ENCODE data around the gene PIK3CD.

Gene PIK3CD

GRCh38 chr1:9767964-9768668 lies 116.6 kb downstream of the PIK3CD start:
- no peaks in the 10 kb centered on the region for H3K9me3 Mint-ChIP-seq
- no peak overlapping the region for H3K4me3 Mint-ChIP-seq
- no peak overlapping the region for H3K27ac Mint-ChIP-seq
- intact Hi-C loops (cut with micrococcal nuclease) = no loop called here
- peaks cover 18% of the 10 kb centered on the region for H3K4me1 Mint-ChIP-seq (ENCODE audit: low read depth)
- H3K36me3 Mint-ChIP-seq (ENCODE audit: low read depth) = peaks cover 42% of the 10 kb centered on the region
- H3K27me3 Mint-ChIP-seq = no peaks in the 10 kb centered on the region

DNA sequence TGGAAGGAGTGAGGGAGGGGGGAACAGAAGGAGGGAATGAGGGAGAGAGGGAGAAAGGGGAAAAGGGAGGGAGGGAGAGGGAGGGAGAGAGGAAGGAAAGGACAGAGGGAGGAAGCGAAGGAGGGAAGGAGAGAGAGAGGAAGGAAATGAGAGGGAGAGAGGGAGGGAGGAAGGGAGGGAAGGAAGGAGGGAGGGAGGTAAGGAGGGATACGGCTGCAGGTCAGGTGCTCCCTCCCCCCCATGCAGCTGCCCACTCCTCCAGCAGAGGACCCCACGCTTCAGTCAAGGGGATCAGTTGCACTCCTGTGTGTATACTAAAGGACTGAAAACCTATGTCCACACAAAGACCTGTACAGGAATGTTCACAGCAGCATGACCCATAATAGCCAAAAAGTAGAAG lies 117.5 kb downstream of the PIK3CD start:
- peaks cover 13% of the 10 kb centered on the region for H3K4me1 Mint-ChIP-seq (ENCODE audit: low read depth)
- H3K36me3 Mint-ChIP-seq (ENCODE audit: low read depth) = peaks cover 36% of the 10 kb centered on the region
- no peak overlapping the region for H3K4me3 Mint-ChIP-seq
- no peaks in the 10 kb centered on the region for H3K9me3 Mint-ChIP-seq
- intact Hi-C loops (cut with micrococcal nuclease) = no loop called here
- H3K27me3 Mint-ChIP-seq = no peaks in the 10 kb centered on the region
- H3K27ac Mint-ChIP-seq = no peak overlapping the region

DNA sequence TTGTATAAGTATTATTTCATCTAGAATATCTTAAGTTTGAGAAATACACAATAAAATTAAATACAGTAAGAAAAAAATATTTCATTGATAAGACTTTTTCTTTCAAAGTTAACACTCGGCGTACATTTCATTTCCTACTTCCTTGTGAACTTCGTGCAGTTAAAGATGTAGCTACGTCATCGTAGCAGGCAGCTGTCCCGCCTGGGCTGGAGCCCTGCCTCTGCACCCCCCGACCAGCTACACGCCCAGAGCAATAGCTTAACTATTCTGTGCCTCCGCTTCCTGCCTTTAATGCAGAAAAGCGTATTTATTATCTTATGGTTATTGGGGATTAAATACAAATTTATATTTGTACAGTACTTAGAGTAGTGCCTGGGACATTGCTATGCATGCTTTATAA lies 118.8 kb downstream of the PIK3CD start:
- Mint-ChIP-seq H3K4me3 (no peak overlapping the region), H3K27ac (no peak overlapping the region), H3K36me3 (ENCODE audit: low read depth) (peaks cover 35% of the 10 kb centered on the region), H3K9me3 (no peaks in the 10 kb centered on the region), H3K27me3 (no peaks in the 10 kb centered on the region), H3K4me1 (ENCODE audit: low read depth) (peaks cover 16% of the 10 kb centered on the region)
- intact Hi-C loops (cut with micrococcal nuclease) = no loop called here

DNA sequence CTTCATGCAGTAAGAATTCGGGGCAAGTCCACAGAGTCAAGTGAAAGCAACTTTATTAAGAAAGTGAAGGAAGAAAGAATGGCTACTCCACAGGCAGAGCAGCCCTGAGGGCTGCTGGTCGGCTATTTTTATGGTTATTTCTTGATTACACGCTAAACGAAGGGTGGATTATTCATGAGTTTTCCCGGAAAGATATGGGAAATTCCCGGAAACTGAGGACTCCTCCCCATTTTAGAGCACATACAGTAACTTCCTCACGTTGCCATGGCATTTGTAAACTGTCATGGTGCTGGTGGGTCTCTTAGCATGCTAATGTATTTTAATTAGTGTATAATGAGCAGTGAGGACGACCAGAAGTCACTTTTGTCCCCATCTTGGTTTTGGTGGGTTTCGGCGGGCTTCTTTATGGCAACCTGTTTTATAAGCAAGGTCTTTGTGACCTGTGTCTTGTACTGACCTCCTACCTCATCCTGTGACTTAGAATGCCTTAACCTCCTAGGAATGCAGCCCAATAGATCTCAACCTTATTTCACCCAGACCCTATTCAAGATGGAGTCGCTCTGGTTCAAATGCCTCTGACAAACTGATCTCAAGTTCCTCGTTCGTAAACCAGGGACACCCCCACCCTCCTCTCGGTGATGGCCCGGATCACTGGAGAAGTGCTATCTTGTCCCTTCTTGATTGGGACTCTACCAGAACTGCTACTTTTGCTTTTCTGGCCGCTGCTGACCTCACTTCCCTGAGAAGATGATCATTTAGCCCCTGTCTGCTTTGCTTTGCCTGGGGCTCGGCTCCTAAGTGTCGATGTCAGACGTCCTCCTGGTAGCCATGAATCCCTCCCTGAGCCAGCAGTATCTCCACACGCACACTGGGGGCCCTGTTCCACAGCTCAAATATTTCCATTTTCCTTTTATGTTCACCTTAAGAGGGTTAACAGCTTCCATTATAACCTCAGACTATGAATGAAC lies 123.5 kb downstream of the PIK3CD start:
- Mint-ChIP-seq H3K27me3 (no peaks in the 10 kb centered on the region), H3K9me3 (no peaks in the 10 kb centered on the region), H3K4me3 (no peak overlapping the region), H3K36me3 (ENCODE audit: low read depth) (peaks cover 28% of the 10 kb centered on the region), H3K4me1 (ENCODE audit: low read depth) (peaks cover 10% of the 10 kb centered on the region), H3K27ac (peak overlapping the region; percentile 1)
- intact Hi-C loops (cut with micrococcal nuclease) = no loop called here

DNA sequence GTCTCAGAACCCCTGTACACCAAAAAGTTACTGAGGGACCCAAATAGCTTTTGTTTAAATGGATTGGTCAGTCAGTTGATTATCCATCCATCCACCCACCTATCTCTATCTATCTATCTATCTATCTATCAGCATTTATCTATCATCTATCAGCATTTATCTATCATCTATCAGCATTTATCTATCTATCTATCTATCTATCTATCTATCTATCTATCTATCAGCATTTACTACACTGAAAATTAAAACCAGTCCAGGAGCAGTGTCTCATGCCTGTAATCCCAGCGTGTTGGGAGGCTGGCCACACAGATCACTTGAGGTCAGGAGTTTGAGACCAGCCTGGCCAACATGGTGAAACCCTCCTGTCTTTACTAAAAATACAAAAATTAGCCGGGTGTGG lies 125.2 kb downstream of the PIK3CD start:
- Mint-ChIP-seq H3K9me3 (no peaks in the 10 kb centered on the region), H3K4me1 (ENCODE audit: low read depth) (peaks cover 10% of the 10 kb centered on the region), H3K27me3 (no peaks in the 10 kb centered on the region)

More for the DNA sequence above, 125.2 kb downstream of the PIK3CD start:
- intact Hi-C loops (cut with micrococcal nuclease) = no loop called here
- Mint-ChIP-seq H3K27ac (no peak overlapping the region), H3K4me3 (no peak overlapping the region), H3K36me3 (ENCODE audit: low read depth) (peaks cover 17% of the 10 kb centered on the region)

Measured in dendritic cell treated with granulocyte-macrophage colony-stimulating factor and Interleukin-4, amounts not matched to agents 40 ng/mL and 50 ng/mL, for 4 days (primary cell).